ENCODE data around the gene MFSD2B. TPM values are rescaled to one million over a fixed set of nuclear protein-coding genes. Genes with fewer than 3 reads are reported as not detected.

The MFSD2B gene
- total and polyA plus RNA-seq, 10 of the 15 experiments (the other 5 are each of a cell fraction or from before 2014, with no cell fraction given), result 0.07 to 0.51 (median 0.16) TPM; not detected in 4

GRCh38 chr2:24016853-24017703 is 7.2 kb downstream of the MFSD2B start:
- 83% methylated on average over 35 of the region's 35 CpGs for WGBS (ENCODE audit: insufficient coverage, insufficient replicate concordance, low lambda C conversion rate, missing lambda C conversion rate)
- Histone ChIP-seq H3K79me2 (ENCODE audit: control insufficient read depth, insufficient read depth, low read length) (no peaks in the 10 kb centered on the region), H3K9ac (ENCODE audit: control insufficient read depth, insufficient read depth, low read length) (no peak overlapping the region), H3K4me1 (ENCODE audit: control insufficient read depth, insufficient read depth, low read length) (no peaks in the 10 kb centered on the region), H3K4me3 (no peak overlapping the region), H3K4me2 (ENCODE audit: control insufficient read depth, insufficient read depth) (no peak overlapping the region), H3K9me3 (replicated peaks; ENCODE audit: control insufficient read depth, insufficient read depth, low read length) (no peaks in the 10 kb centered on the region), H2AFZ (ENCODE audit: control insufficient read depth, low read depth, low read length) (no peak overlapping the region), H3K27ac (ENCODE audit: control insufficient read depth, insufficient read depth) (no peak overlapping the region), H4K20me1 (ENCODE audit: control insufficient read depth, insufficient read depth) (no peaks in the 10 kb centered on the region), H3K27me3 (replicated peaks in 1 of 2; ENCODE audit: control insufficient read depth in 2 of 2, insufficient read depth in 2 of 2, low read length in 1 of 2) (no peaks in the 10 kb centered on the region; a peak in 1 of 4 replicates), H3K36me3 (ENCODE audit: control insufficient read depth in 2 of 2, insufficient read depth in 2 of 2, low read length in 1 of 2) (peaks cover 0 to 4% of the 10 kb centered on the region in 2 experiments; a peak in 1 of 4 replicates)
- ChIA-PET CTCF (no interaction called here), SMC1A (ENCODE audit: uncharacterized antibody, unreplicated experiment) (no interaction called here), POLR2A (no interaction called here), RAD21 (ENCODE audit: unreplicated experiment) (no interaction called here)
- DNase-seq (ENCODE audit: low read depth, low spot score) (no peak), ATAC-seq (no peak), FAIRE-seq (no peak)
- no TSS peak for BruUV-seq (replicated peaks)
- in situ Hi-C loops (cut with MboI), result no loop called here
- intact Hi-C loops (cut with micrococcal nuclease; ENCODE audit: unreplicated experiment), result no loop called here
- TF ChIP-seq BMI1 (IDR thresholded peaks at IDR 0.05; ENCODE audit: borderline replicate concordance), result no peak
- TF ChIP-seq ATF3 (IDR thresholded peaks at IDR 0.05; ENCODE audit: borderline replicate concordance, extremely low read depth, low read depth, low read length), result no peak
- no peak for TF ChIP-seq STAT3 (IDR thresholded peaks at IDR 0.05; ENCODE audit: low read depth, low read length)
- no peak for TF ChIP-seq IRF4 (IDR thresholded peaks at IDR 0.05; ENCODE audit: low read depth, low read length)
- TF ChIP-seq GATAD2B (conservative IDR thresholded peaks at IDR 0.05; ENCODE audit: low read depth), result no peak
- TF ChIP-seq SRF (IDR thresholded peaks at IDR 0.05; ENCODE audit: low read depth in 2 of 2, low read length in 2 of 2), result no peak
- no peak for TF ChIP-seq ZNF24 (IDR thresholded peaks at IDR 0.05)
- no peak for TF ChIP-seq ZBTB33 (IDR thresholded peaks at IDR 0.05)
- TF ChIP-seq ZNF207 (IDR thresholded peaks at IDR 0.05; ENCODE audit: borderline replicate concordance), result no peak
- no peak for TF ChIP-seq KAT2A (conservative IDR thresholded peaks at IDR 0.05; ENCODE audit: control insufficient read depth, low read depth, low read length)
- TF ChIP-seq CBX3 (IDR thresholded peaks at IDR 0.05; ENCODE audit: borderline replicate concordance, low read depth), result no peak
